C4-2B (cell line): ENCODE data around the gene KLHL1.

Experiments
- H3K27ac ChIP-seq: fragments of 450-650 bp; 2 replicates; pipeline ENCODE4 v1.5.1; 2017
- CTCF ChIP-seq: fragments of 450-650 bp; conservative IDR thresholded peaks from 2 replicates; pipeline ENCODE4 v1.5.1; 2017; ENCODE audit warnings: mild to moderate bottlenecking
- ZFX ChIP-seq: fragments of 450-650 bp; IDR thresholded peaks from 2 replicates; pipeline ENCODE4 v1.6.1; 2017

Gene KLHL1

GRCh38 chr13:69690999-69691398 lies 417.3 kb downstream of the KLHL1 start:
- no peak overlapping the region for H3K27ac ChIP-seq
- no peak for TF ChIP-seq ZFX
- TF ChIP-seq CTCF: no peak

GRCh38 chr13:69683921-69684686 lies 424.1 kb downstream of the KLHL1 start:
- TF ChIP-seq CTCF (no peak), ZFX (no peak)
- no peak overlapping the region for H3K27ac ChIP-seq

- TF ChIP-seq ZFX (no peak), CTCF (no peak)
- H3K27ac ChIP-seq: no peak overlapping the region
Measured at GRCh38 chr13:69681722-69682121, 426.5 kb downstream of the KLHL1 start.

GRCh38 chr13:69677343-69677742 lies 430.9 kb downstream of the KLHL1 start:
- TF ChIP-seq ZFX (no peak), CTCF (no peak)
- H3K27ac ChIP-seq: no peak overlapping the region

GRCh38 chr13:69676286-69676685 lies 432.0 kb downstream of the KLHL1 start:
- no peak overlapping the region for H3K27ac ChIP-seq
- TF ChIP-seq CTCF (no peak), ZFX (no peak)

GRCh38 chr13:69660155-69660554 lies 448.1 kb downstream of the KLHL1 start:
- no peak for TF ChIP-seq ZFX
- TF ChIP-seq CTCF: no peak
- H3K27ac ChIP-seq: no peak overlapping the region

GRCh38 chr13:69657676-69658075 lies 450.6 kb downstream of the KLHL1 start:
- TF ChIP-seq ZFX (no peak), CTCF (no peak)
- H3K27ac ChIP-seq: no peak overlapping the region
